ENCODE results near the gene BATF3. TPM values are rescaled to one million over a fixed set of nuclear protein-coding genes. Genes with fewer than 3 reads are reported as not detected.

The BATF3 gene
- total RNA-seq, 3 donors from 2014 or later (not counting 1 experiment from before 2014, with no cell fraction given), result 0.25 to 3.6 (median 1.2) TPM

DNA sequence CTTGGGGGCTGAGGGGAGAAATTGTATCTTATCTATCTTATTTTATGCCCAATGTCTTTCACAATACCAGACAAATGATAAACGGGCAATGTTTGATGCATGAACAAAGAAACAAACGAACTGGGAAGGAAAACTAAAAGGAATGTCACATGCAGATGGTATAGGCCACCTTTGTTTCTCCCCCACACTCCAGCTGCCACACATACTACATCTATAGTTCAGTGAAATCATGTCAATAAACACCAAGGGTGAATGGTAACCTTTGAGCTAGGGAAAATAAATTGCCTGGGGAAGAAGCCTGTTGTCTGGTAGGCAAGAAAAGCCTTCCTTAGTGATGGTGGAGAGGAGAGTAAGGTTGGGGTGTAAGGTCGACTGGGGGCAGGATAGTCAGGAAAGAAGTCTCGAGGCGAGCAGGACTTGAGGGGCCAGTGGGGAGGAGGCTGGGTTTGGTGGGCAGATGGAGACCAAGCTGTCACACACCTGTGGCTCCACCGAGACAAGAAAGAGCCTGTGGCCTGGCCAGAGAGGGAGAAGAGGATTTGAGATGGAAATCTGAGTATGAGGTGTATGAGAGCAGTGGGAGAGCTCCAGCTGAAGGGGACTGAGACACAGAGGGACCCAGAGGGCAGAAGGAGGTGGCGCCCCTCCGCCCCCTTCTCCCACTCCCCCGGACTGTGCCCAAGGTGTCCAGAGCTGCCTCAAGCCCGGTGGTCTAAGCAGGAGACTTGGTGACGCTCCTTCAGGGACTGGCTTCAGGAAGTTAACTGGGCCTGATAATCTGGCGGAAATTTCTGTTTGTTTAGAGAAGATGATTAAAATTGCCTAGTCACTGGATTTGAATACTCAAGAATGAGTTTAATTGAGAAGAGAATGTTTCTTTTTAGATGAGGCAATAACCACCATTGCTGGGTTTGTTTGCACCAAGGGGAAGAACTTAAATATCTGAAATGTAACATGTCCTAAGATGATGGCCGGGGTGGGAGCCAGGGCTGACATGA is 53.8 kb downstream of the BATF3 start:
- H3K27me3 ChIP-seq (ENCODE audit: control insufficient read depth, insufficient read depth, low read length), result no peaks in the 10 kb centered on the region
- no peaks in the 10 kb centered on the region for H3K36me3 ChIP-seq (ENCODE audit: control insufficient read depth, insufficient read depth, low read length)
- no peak for ATAC-seq
- H3K9me3 Mint-ChIP-seq, result peaks cover 0 to 1% of the 10 kb centered on the region in 2 donors
- no peaks in the 10 kb centered on the region for H3K9me3 ChIP-seq (ENCODE audit: control insufficient read depth, insufficient read depth, low read length)
- no peaks in the 10 kb centered on the region for H3K4me1 Mint-ChIP-seq
- peaks cover 16 to 17% of the 10 kb centered on the region in 2 donors for H3K27me3 Mint-ChIP-seq (ENCODE audit: low read depth in 2 of 2)
- WGBS (ENCODE audit: insufficient coverage), result 77% methylated on average over 13 of the region's 13 CpGs
- DNase-seq, result no peak
- H3K4me1 ChIP-seq (ENCODE audit: control insufficient read depth, insufficient read depth, low read length), result no peaks in the 10 kb centered on the region
- intact Hi-C loops (cut with micrococcal nuclease), result no loop called here
- peaks cover 3% of the 10 kb centered on the region for H3K36me3 Mint-ChIP-seq
- no peak overlapping the region for H3K27ac ChIP-seq (ENCODE audit: low read length)
- no peak overlapping the region for H3K27ac Mint-ChIP-seq
- H3K4me3 Mint-ChIP-seq, result no peak overlapping the region
- no peak overlapping the region for H3K4me3 ChIP-seq (ENCODE audit: low read length)
- no peak for TF ChIP-seq CTCF (IDR thresholded peaks at IDR 0.05)

DNA sequence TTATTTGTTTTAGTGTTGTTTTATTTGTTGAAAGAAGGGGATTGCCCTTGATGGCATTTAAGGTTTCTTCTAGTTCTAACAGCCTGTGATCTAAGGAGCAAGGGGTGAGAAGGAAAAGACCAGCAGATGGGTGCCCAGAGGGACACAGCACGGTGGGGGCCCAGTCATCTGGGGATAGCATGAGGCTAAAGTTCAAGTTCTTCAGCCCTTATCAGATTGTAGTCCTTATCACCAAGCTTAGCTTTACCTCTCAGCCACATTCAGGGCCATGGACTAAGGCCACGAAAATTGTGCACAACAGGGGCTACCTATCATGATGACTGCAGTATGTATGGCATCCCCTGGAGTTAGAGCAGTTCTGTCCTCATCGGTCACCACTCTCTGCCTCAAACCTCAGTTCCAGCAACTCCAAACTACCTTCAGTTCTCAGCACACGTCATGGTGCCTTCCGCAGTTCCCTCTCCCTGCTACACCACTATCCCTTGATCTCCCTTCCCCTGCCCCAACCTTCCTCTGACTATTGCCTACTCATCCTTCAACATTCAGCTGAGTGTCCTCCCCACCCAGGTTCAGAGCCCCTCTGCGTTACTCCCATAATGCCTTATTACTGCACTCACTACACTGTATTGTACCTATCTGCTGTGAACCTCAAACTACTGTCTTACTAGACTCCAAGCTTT is 54.6 kb downstream of the BATF3 start:
- WGBS (ENCODE audit: insufficient coverage), result 84% methylated on average over 6 of the region's 6 CpGs
- TF ChIP-seq CTCF (IDR thresholded peaks at IDR 0.05), result no peak
- H3K27me3 ChIP-seq (ENCODE audit: control insufficient read depth, insufficient read depth, low read length), result no peaks in the 10 kb centered on the region
- H3K4me1 Mint-ChIP-seq, result no peaks in the 10 kb centered on the region
- peaks cover 0 to 3% of the 10 kb centered on the region in 2 donors for H3K9me3 Mint-ChIP-seq
- H3K27me3 Mint-ChIP-seq (ENCODE audit: low read depth in 2 of 2), result peaks cover 22 to 25% of the 10 kb centered on the region in 2 donors
- no peak overlapping the region for H3K27ac ChIP-seq (ENCODE audit: low read length)
- peaks cover 7% of the 10 kb centered on the region for H3K36me3 Mint-ChIP-seq
- no peaks in the 10 kb centered on the region for H3K36me3 ChIP-seq (ENCODE audit: control insufficient read depth, insufficient read depth, low read length)
- peaks cover 3% of the 10 kb centered on the region for H3K9me3 ChIP-seq (ENCODE audit: control insufficient read depth, insufficient read depth, low read length)
- H3K4me3 Mint-ChIP-seq, result no peak overlapping the region
- no peak for DNase-seq
- H3K4me1 ChIP-seq (ENCODE audit: control insufficient read depth, insufficient read depth, low read length), result no peaks in the 10 kb centered on the region
- intact Hi-C loops (cut with micrococcal nuclease), result no loop called here
- no peak overlapping the region for H3K4me3 ChIP-seq (ENCODE audit: low read length)
- H3K27ac Mint-ChIP-seq, result no peak overlapping the region
- ATAC-seq, result peak in 1 of 3 donors; percentile 51

DNA sequence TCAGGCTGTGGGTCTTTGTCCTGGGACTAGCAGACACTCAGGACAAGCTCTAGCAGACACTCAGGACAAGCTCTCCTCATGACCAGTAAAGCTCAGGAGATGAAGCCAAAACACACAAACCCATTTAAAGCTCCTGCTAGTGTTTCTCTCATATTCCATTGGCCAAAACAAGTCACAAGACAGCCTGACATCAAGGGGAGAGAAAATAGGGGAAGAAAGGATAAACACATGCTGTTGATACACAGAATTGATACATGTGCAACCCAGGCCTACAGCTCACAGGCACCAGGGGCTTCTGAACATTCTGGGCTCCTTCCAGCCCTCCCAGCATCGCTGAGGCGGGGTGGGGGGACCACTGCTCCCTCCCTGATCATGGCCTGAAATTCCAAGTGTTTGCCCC is 55.8 kb downstream of the BATF3 start:
- Mint-ChIP-seq H3K27ac (no peak overlapping the region), H3K9me3 (peaks cover 0 to 3% of the 10 kb centered on the region in 2 donors), H3K4me1 (no peaks in the 10 kb centered on the region), H3K4me3 (no peak overlapping the region), H3K36me3 (peaks cover 7% of the 10 kb centered on the region), H3K27me3 (ENCODE audit: low read depth in 2 of 2) (peaks cover 25 to 36% of the 10 kb centered on the region in 2 donors)
- no peak for ATAC-seq
- peaks cover 3% of the 10 kb centered on the region for H3K9me3 ChIP-seq (ENCODE audit: control insufficient read depth, insufficient read depth, low read length)
- TF ChIP-seq CTCF (IDR thresholded peaks at IDR 0.05), result no peak
- intact Hi-C loops (cut with micrococcal nuclease), result no loop called here
- H3K36me3 ChIP-seq (ENCODE audit: control insufficient read depth, insufficient read depth, low read length), result no peaks in the 10 kb centered on the region
- H3K27ac ChIP-seq (ENCODE audit: low read length), result no peak overlapping the region
- H3K27me3 ChIP-seq (ENCODE audit: control insufficient read depth, insufficient read depth, low read length), result no peaks in the 10 kb centered on the region
- no peaks in the 10 kb centered on the region for H3K4me1 ChIP-seq (ENCODE audit: control insufficient read depth, insufficient read depth, low read length)
- 83% methylated on average over 2 of the region's 2 CpGs for WGBS (ENCODE audit: insufficient coverage)
- no peak for DNase-seq
- H3K4me3 ChIP-seq (ENCODE audit: low read length), result no peak overlapping the region
